ENCODE measurements around the gene STXBP5.

Gene STXBP5

GRCh38 chr6:147298461-147298860 lies 94.2 kb downstream of the STXBP5 start:
- Mint-ChIP-seq H3K27ac (no peak overlapping the region), H3K9me3 (peaks cover 67% of the 10 kb centered on the region), H3K36me3 (ENCODE audit: low read depth) (peaks cover 89% of the 10 kb centered on the region), H3K4me3 (no peak overlapping the region), H3K27me3 (ENCODE audit: low read depth) (no peaks in the 10 kb centered on the region), H3K4me1 (no peaks in the 10 kb centered on the region)
- TF ChIP-seq CTCF (IDR thresholded peaks at IDR 0.05; ENCODE audit: unreplicated experiment in 3 of 3): no peak

- Mint-ChIP-seq H3K27ac (no peak overlapping the region), H3K4me3 (no peak overlapping the region)
Observed at GRCh38 chr6:147299035-147299434, 94.8 kb downstream of the STXBP5 start.

GRCh38 chr6:147301070-147301469 lies 96.9 kb downstream of the STXBP5 start:
- no peak overlapping the region for H3K4me3 Mint-ChIP-seq
- TF ChIP-seq CTCF (IDR thresholded peaks at IDR 0.05; ENCODE audit: unreplicated experiment in 3 of 3): no peak
- H3K9me3 Mint-ChIP-seq: peaks cover 67% of the 10 kb centered on the region
- no peaks in the 10 kb centered on the region for H3K4me1 Mint-ChIP-seq
- H3K36me3 Mint-ChIP-seq (ENCODE audit: low read depth): peaks cover 96% of the 10 kb centered on the region
- no peak overlapping the region for H3K27ac Mint-ChIP-seq
- no peaks in the 10 kb centered on the region for H3K27me3 Mint-ChIP-seq (ENCODE audit: low read depth)

More at GRCh38 chr6:147299035-147299434, 94.8 kb downstream of the STXBP5 start:
- Mint-ChIP-seq H3K27me3 (ENCODE audit: low read depth) (no peaks in the 10 kb centered on the region), H3K36me3 (ENCODE audit: low read depth) (peaks cover 91% of the 10 kb centered on the region), H3K4me1 (no peaks in the 10 kb centered on the region), H3K9me3 (peaks cover 73% of the 10 kb centered on the region)
- no peak for TF ChIP-seq CTCF (IDR thresholded peaks at IDR 0.05; ENCODE audit: unreplicated experiment in 3 of 3)

DNA sequence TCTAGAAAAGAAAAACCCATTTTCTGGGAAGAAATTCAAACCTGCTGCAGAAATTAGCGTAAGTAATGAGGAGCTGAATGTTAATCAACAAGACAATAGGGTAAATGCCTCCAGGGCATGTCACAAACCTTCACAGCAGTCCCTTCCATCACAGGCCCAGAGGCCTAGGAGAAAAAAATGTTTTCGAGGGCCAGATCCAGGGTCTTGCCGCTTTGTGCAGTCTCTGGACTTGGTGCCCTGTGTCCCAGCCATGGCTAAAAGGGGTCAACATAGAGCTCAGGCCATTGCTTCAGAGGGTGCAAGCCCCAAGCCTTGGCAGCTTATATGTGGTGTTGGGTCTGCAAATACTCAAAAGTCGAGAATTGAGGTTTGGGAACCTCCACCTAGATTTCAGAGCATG lies 99.8 kb downstream of the STXBP5 start:
- Mint-ChIP-seq H3K4me1 (no peaks in the 10 kb centered on the region), H3K27me3 (ENCODE audit: low read depth) (no peaks in the 10 kb centered on the region), H3K36me3 (ENCODE audit: low read depth) (peaks cover 72% of the 10 kb centered on the region), H3K27ac (no peak overlapping the region), H3K9me3 (peaks cover 39% of the 10 kb centered on the region), H3K4me3 (no peak overlapping the region)
- no peak for TF ChIP-seq CTCF (IDR thresholded peaks at IDR 0.05; ENCODE audit: unreplicated experiment in 3 of 3)

- TF ChIP-seq CTCF (IDR thresholded peaks at IDR 0.05; ENCODE audit: unreplicated experiment in 3 of 3): no peak
- no peaks in the 10 kb centered on the region for H3K27me3 Mint-ChIP-seq (ENCODE audit: low read depth)
- H3K36me3 Mint-ChIP-seq (ENCODE audit: low read depth): peaks cover 20% of the 10 kb centered on the region
- H3K9me3 Mint-ChIP-seq: no peaks in the 10 kb centered on the region
- no peak overlapping the region for H3K4me3 Mint-ChIP-seq
- no peak overlapping the region for H3K27ac Mint-ChIP-seq
- H3K4me1 Mint-ChIP-seq: no peaks in the 10 kb centered on the region
Observed at GRCh38 chr6:147310521-147310920, 106.3 kb downstream of the STXBP5 start.

DNA sequence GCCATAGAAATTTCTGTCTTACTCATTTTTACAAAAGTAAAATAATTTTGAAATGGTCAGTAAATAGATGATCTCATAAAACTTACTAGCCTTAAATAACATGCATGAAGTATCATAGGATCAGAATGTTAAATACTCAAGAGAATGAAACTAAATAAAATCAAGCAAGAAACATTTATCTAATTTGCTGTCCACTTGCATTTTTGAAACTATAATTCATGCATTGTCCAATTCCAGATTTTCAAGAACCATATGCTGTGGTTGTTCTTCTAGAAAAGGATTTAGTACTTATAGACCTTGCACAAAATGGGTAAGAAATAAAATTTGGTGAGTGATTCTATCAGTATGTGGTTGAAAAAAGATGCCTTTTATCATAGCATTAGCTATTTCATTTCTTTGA lies 107.0 kb downstream of the STXBP5 start:
- Mint-ChIP-seq H3K9me3 (no peaks in the 10 kb centered on the region), H3K4me1 (no peaks in the 10 kb centered on the region), H3K36me3 (ENCODE audit: low read depth) (peaks cover 19% of the 10 kb centered on the region), H3K4me3 (no peak overlapping the region), H3K27me3 (ENCODE audit: low read depth) (no peaks in the 10 kb centered on the region), H3K27ac (no peak overlapping the region)
- no peak for TF ChIP-seq CTCF (IDR thresholded peaks at IDR 0.05; ENCODE audit: unreplicated experiment in 3 of 3)

Measured in nephron (organoid).